Measurements from ENCODE around the gene DCLK2.

DCLK2 gene

DNA sequence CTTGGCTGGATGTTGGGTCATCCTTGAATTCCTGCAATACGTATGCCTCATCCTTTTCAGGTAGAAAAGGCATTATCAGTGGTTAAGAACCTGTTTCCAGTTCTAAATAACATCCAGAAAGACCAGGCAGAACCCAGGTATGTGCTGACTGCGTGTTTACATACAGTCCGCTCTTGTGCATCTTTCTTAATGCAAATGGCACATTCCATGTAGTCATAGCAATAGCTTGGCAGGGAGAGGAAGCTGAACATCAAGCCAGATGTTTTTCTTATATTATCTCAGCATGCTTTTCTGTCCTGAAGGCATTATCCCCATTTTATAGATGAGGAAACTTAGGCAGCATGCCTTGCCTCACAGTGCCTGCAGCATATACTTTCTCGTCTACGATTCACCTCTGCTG lies 2.1 kb downstream of the DCLK2 start:
- Histone ChIP-seq H3K9ac (ENCODE audit: low read length) (no peak overlapping the region), H3K36me3 (ENCODE audit: low read length) (no peaks in the 10 kb centered on the region), H2AFZ (ENCODE audit: low read depth, low read length, severe bottlenecking) (no peak overlapping the region), H3K27me3 (ENCODE audit: low read length) (no peaks in the 10 kb centered on the region), H3K4me3 (ENCODE audit: insufficient read depth, low read length, poor library complexity, severe bottlenecking) (no peak overlapping the region), H3K27ac (ENCODE audit: low read depth, low read length) (no peak overlapping the region), H3K9me3 (ENCODE audit: insufficient read depth, low read length) (no peaks in the 10 kb centered on the region), H3K79me2 (ENCODE audit: insufficient read depth, low read length) (no peaks in the 10 kb centered on the region), H4K20me1 (ENCODE audit: low read depth, low read length) (no peaks in the 10 kb centered on the region), H3K4me2 (ENCODE audit: low read depth, low read length, poor library complexity, severe bottlenecking) (no peak overlapping the region), H3F3A (ENCODE audit: insufficient read depth) (no peaks in the 10 kb centered on the region), H3K9me2 (replicated peaks; ENCODE audit: insufficient read depth, low read length) (no peaks in the 10 kb centered on the region)
- TF ChIP-seq EZH2phosphoT487 (conservative IDR thresholded peaks at IDR 0.05; ENCODE audit: low read length) (no peak), CTCF (IDR thresholded peaks at IDR 0.05; ENCODE audit: insufficient read depth, low read length, poor library complexity, severe bottlenecking) (no peak)

DNA sequence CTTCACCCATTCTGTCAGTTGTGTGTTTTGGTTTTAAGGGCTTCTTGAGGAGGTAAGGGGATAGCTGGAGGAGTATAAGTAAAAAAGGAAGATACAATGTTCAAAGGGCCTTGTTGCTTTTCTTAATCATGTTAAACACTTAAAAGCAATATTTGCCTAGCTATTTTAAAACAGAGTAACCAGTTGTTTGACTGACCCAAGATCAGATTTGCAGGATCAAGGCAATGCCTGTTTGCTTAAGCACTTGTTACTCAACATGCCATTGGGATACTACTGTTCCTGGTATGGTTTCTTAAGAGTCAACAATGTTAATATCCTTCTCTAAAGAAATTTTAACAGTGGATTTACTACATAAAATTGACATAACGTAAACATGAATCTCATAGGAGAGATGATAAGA lies 2.6 kb downstream of the DCLK2 start:
- no peaks in the 10 kb centered on the region for H3K79me2 ChIP-seq (ENCODE audit: insufficient read depth, low read length)
- H3F3A ChIP-seq (ENCODE audit: insufficient read depth) = no peaks in the 10 kb centered on the region
- no peak overlapping the region for H3K4me2 ChIP-seq (ENCODE audit: low read depth, low read length, poor library complexity, severe bottlenecking)
- no peak overlapping the region for H3K4me3 ChIP-seq (ENCODE audit: insufficient read depth, low read length, poor library complexity, severe bottlenecking)
- H4K20me1 ChIP-seq (ENCODE audit: low read depth, low read length) = no peaks in the 10 kb centered on the region
- H3K9ac ChIP-seq (ENCODE audit: low read length) = no peak overlapping the region
- H3K36me3 ChIP-seq (ENCODE audit: low read length) = no peaks in the 10 kb centered on the region
- no peak for TF ChIP-seq EZH2phosphoT487 (conservative IDR thresholded peaks at IDR 0.05; ENCODE audit: low read length)
- no peak for TF ChIP-seq CTCF (IDR thresholded peaks at IDR 0.05; ENCODE audit: insufficient read depth, low read length, poor library complexity, severe bottlenecking)
- no peak overlapping the region for H2AFZ ChIP-seq (ENCODE audit: low read depth, low read length, severe bottlenecking)
- H3K9me2 ChIP-seq (replicated peaks; ENCODE audit: insufficient read depth, low read length) = no peaks in the 10 kb centered on the region
- H3K9me3 ChIP-seq (ENCODE audit: insufficient read depth, low read length) = no peaks in the 10 kb centered on the region
- no peak overlapping the region for H3K27ac ChIP-seq (ENCODE audit: low read depth, low read length)
- no peaks in the 10 kb centered on the region for H3K27me3 ChIP-seq (ENCODE audit: low read length)

DNA sequence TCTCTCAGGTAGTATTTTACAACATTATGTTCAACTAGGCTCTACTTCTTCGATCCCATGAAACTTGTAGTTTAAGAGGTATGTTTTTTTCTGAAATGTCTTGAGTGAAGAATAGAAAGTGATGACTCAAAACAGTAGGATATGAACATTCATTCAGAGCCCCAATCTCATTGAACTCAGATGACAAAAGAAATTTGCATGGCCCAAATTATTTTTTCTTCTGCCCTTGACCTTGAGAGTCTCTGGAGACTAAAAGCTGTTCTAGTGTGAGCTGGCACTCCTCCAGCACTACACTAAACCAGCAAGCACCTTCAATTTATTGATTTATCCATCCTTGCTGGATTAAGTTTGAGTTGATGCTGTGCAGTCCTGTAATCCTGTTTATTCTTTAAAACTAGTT lies 4.0 kb downstream of the DCLK2 start:
- Histone ChIP-seq H3F3A (ENCODE audit: insufficient read depth) (no peaks in the 10 kb centered on the region), H3K4me3 (ENCODE audit: insufficient read depth, low read length, poor library complexity, severe bottlenecking) (no peak overlapping the region), H3K27me3 (ENCODE audit: low read length) (no peaks in the 10 kb centered on the region), H3K9me2 (replicated peaks; ENCODE audit: insufficient read depth, low read length) (no peaks in the 10 kb centered on the region), H3K79me2 (ENCODE audit: insufficient read depth, low read length) (no peaks in the 10 kb centered on the region), H3K36me3 (ENCODE audit: low read length) (no peaks in the 10 kb centered on the region), H2AFZ (ENCODE audit: low read depth, low read length, severe bottlenecking) (no peak overlapping the region), H3K9me3 (ENCODE audit: insufficient read depth, low read length) (no peaks in the 10 kb centered on the region), H3K4me2 (ENCODE audit: low read depth, low read length, poor library complexity, severe bottlenecking) (no peak overlapping the region), H3K9ac (ENCODE audit: low read length) (no peak overlapping the region), H3K27ac (ENCODE audit: low read depth, low read length) (no peak overlapping the region), H4K20me1 (ENCODE audit: low read depth, low read length) (no peaks in the 10 kb centered on the region)
- TF ChIP-seq CTCF (IDR thresholded peaks at IDR 0.05; ENCODE audit: insufficient read depth, low read length, poor library complexity, severe bottlenecking) (no peak), EZH2phosphoT487 (conservative IDR thresholded peaks at IDR 0.05; ENCODE audit: low read length) (no peak)

DNA sequence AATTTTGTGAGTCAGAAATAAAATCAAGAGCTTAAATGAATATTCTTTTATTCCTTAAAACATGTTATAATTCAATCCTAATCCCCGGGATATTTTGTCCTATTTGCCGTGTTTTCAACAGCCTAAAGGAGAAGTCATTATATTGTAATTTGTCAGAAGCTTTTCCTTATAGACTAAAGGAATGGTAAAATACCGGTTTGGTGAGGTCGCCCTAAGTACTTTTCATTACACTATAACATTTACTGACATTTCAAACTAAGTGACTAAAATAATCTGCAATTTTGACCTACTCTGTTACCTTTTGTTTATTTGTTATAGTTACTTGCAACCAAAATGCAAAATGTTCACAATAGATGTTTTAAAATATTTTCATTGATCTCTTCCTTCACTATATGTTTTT lies 8.8 kb downstream of the DCLK2 start:
- no peaks in the 10 kb centered on the region for H3K79me2 ChIP-seq (ENCODE audit: insufficient read depth, low read length)
- H3K36me3 ChIP-seq (ENCODE audit: low read length) = no peaks in the 10 kb centered on the region
- no peak overlapping the region for H3K27ac ChIP-seq (ENCODE audit: low read depth, low read length)
- H4K20me1 ChIP-seq (ENCODE audit: low read depth, low read length) = no peaks in the 10 kb centered on the region
- H3K4me3 ChIP-seq (ENCODE audit: insufficient read depth, low read length, poor library complexity, severe bottlenecking) = no peak overlapping the region
- H3K9me2 ChIP-seq (replicated peaks; ENCODE audit: insufficient read depth, low read length) = no peaks in the 10 kb centered on the region; the same call in 1 of the 2 replicates
- no peak for TF ChIP-seq CTCF (IDR thresholded peaks at IDR 0.05; ENCODE audit: insufficient read depth, low read length, poor library complexity, severe bottlenecking)
- TF ChIP-seq EZH2phosphoT487 (conservative IDR thresholded peaks at IDR 0.05; ENCODE audit: low read length) = no peak
- no peaks in the 10 kb centered on the region for H3K27me3 ChIP-seq (ENCODE audit: low read length)
- no peak overlapping the region for H3K4me2 ChIP-seq (ENCODE audit: low read depth, low read length, poor library complexity, severe bottlenecking)
- H3K9ac ChIP-seq (ENCODE audit: low read length) = no peak overlapping the region
- no peaks in the 10 kb centered on the region for H3F3A ChIP-seq (ENCODE audit: insufficient read depth)
- H3K9me3 ChIP-seq (ENCODE audit: insufficient read depth, low read length) = no peaks in the 10 kb centered on the region
- H2AFZ ChIP-seq (ENCODE audit: low read depth, low read length, severe bottlenecking) = no peak overlapping the region

All from SU-DHL-6 (cell line).